ENCODE results near the gene ADAMTS14.

ADAMTS14 gene

DNA sequence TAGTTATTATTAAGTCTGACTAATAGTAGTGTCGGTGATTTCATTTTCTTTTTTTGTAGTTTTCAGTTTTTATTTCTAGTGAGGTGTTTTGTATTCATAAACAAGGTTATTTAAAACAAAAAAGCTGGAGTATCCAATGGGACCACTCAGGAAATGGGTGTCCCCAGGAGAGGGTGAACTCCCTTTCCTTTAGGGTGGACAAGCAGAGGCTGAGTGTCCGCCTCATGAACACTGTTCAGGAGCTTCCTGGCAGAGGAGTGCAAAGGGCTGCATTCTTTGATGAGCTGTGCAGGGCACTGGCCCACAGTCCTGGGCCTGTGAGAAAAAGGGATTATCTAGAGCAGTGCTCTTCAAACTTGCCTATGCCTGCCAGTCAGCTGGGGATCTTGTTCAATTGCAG lies 56.0 kb downstream of the ADAMTS14 start:
- no peak overlapping the region for H3K27ac ChIP-seq (ENCODE audit: low read depth, low read length)
- no peaks in the 10 kb centered on the region for H3K9me2 ChIP-seq (replicated peaks; ENCODE audit: control insufficient read depth, low read length)
- H3F3A ChIP-seq (ENCODE audit: control insufficient read depth, insufficient read depth) = no peaks in the 10 kb centered on the region
- no peaks in the 10 kb centered on the region for H3K27me3 ChIP-seq (ENCODE audit: control insufficient read depth, low read length)
- no peaks in the 10 kb centered on the region for H3K79me2 ChIP-seq (ENCODE audit: control insufficient read depth, low read length)
- H3K36me3 ChIP-seq (ENCODE audit: control insufficient read depth, low read length) = no peaks in the 10 kb centered on the region
- H4K20me1 ChIP-seq (ENCODE audit: control insufficient read depth, insufficient read depth, low read depth, low read length) = no peaks in the 10 kb centered on the region
- no peaks in the 10 kb centered on the region for H3K4me1 ChIP-seq (ENCODE audit: control insufficient read depth, low read length)
- H3K4me2 ChIP-seq (ENCODE audit: low read length) = no peak overlapping the region
- TF ChIP-seq EZH2phosphoT487 (IDR thresholded peaks at IDR 0.05; ENCODE audit: borderline replicate concordance, low read length) = no peak
- TF ChIP-seq, protein P1, sequence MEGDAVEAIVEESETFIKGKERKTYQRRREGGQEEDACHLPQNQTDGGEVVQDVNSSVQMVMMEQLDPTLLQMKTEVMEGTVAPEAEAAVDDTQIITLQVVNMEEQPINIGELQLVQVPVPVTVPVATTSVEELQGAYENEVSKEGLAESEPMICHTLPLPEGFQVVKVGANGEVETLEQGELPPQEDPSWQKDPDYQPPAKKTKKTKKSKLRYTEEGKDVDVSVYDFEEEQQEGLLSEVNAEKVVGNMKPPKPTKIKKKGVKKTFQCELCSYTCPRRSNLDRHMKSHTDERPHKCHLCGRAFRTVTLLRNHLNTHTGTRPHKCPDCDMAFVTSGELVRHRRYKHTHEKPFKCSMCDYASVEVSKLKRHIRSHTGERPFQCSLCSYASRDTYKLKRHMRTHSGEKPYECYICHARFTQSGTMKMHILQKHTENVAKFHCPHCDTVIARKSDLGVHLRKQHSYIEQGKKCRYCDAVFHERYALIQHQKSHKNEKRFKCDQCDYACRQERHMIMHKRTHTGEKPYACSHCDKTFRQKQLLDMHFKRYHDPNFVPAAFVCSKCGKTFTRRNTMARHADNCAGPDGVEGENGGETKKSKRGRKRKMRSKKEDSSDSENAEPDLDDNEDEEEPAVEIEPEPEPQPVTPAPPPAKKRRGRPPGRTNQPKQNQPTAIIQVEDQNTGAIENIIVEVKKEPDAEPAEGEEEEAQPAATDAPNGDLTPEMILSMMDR (IDR thresholded peaks at IDR 0.05; ENCODE audit: low read depth, low read length, poor library complexity, severe bottlenecking) = no peak
- no peaks in the 10 kb centered on the region for H3K9me3 ChIP-seq (ENCODE audit: control insufficient read depth, insufficient read depth, low read length)
- no peak overlapping the region for H3K4me3 ChIP-seq (ENCODE audit: low read length)

DNA sequence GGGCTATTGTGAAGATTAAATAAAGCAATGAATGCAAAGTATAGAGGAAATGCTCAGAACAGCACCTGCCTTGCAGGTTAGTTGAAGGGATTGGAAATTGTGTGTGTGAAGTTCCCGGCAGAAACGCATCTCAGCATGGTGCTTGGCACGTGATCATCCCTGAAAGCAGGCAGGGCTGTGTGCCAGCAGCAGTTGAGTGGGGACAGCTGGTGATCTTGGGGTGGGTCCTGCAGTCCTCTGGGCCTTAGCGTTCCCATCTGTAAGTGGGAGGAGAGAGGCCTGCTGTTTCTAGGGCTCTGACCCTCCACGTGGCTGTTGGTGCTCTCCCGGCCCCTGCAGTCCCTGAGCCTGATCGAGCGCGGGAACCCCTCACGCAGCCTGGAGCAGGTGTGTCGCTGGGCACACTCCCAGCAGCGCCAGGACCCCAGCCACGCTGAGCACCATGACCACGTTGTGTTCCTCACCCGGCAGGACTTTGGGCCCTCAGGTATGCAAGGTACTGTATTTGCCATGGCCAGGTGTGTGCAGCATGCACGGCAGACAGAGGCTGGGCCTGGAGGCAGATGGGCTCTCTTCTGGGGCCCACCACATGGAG lies 57.6 kb downstream of the ADAMTS14 start:
- Histone ChIP-seq H4K20me1 (ENCODE audit: control insufficient read depth, insufficient read depth, low read depth, low read length) (no peaks in the 10 kb centered on the region), H3F3A (ENCODE audit: control insufficient read depth, insufficient read depth) (no peaks in the 10 kb centered on the region), H3K27me3 (ENCODE audit: control insufficient read depth, low read length) (no peaks in the 10 kb centered on the region), H3K36me3 (ENCODE audit: control insufficient read depth, low read length) (no peaks in the 10 kb centered on the region), H3K79me2 (ENCODE audit: control insufficient read depth, low read length) (no peaks in the 10 kb centered on the region), H3K4me3 (ENCODE audit: low read length) (no peak overlapping the region), H3K4me1 (ENCODE audit: control insufficient read depth, low read length) (no peaks in the 10 kb centered on the region), H3K9me2 (replicated peaks; ENCODE audit: control insufficient read depth, low read length) (no peaks in the 10 kb centered on the region), H3K9me3 (ENCODE audit: control insufficient read depth, insufficient read depth, low read length) (no peaks in the 10 kb centered on the region), H3K27ac (ENCODE audit: low read depth, low read length) (no peak overlapping the region), H3K4me2 (ENCODE audit: low read length) (no peak overlapping the region)
- TF ChIP-seq, protein P1 (IDR thresholded peaks at IDR 0.05; ENCODE audit: low read depth, low read length, poor library complexity, severe bottlenecking) = no peak
- no peak for TF ChIP-seq EZH2phosphoT487 (IDR thresholded peaks at IDR 0.05; ENCODE audit: borderline replicate concordance, low read length)

DNA sequence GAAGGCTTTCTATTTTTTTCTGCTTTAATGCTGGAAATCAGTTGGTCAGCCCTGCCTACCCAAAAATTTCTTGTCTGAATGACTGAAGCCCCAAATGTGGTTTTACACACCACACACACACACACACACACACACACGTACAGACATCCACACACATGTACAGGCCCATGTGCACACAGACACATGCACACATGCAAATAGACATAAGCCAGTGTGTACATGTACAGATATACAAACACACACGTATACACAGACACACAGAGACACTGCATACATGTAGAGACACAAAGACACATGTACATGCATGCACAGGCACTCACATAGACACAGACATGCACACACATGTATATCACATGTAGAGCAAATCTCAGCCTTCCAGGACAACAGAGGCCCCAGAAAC lies 58.6 kb downstream of the ADAMTS14 start:
- Histone ChIP-seq H3K79me2 (ENCODE audit: control insufficient read depth, low read length) (no peaks in the 10 kb centered on the region), H3F3A (ENCODE audit: control insufficient read depth, insufficient read depth) (no peaks in the 10 kb centered on the region), H3K36me3 (ENCODE audit: control insufficient read depth, low read length) (no peaks in the 10 kb centered on the region), H3K9me3 (ENCODE audit: control insufficient read depth, insufficient read depth, low read length) (no peaks in the 10 kb centered on the region), H4K20me1 (ENCODE audit: control insufficient read depth, insufficient read depth, low read depth, low read length) (no peaks in the 10 kb centered on the region), H3K4me2 (ENCODE audit: low read length) (no peak overlapping the region), H3K9me2 (replicated peaks; ENCODE audit: control insufficient read depth, low read length) (no peaks in the 10 kb centered on the region), H3K4me1 (ENCODE audit: control insufficient read depth, low read length) (no peaks in the 10 kb centered on the region), H3K27ac (ENCODE audit: low read depth, low read length) (no peak overlapping the region), H3K27me3 (ENCODE audit: control insufficient read depth, low read length) (no peaks in the 10 kb centered on the region), H3K4me3 (ENCODE audit: low read length) (no peak overlapping the region)
- TF ChIP-seq EZH2phosphoT487 (IDR thresholded peaks at IDR 0.05; ENCODE audit: borderline replicate concordance, low read length) = no peak
- TF ChIP-seq, protein P1 (IDR thresholded peaks at IDR 0.05; ENCODE audit: low read depth, low read length, poor library complexity, severe bottlenecking) = no peak

All from DOHH2 (cell line).